Activated T-cell treated with anti-CD3 and anti-CD28 coated beads, Interleukin-2, amount 50 U/mL, for 48 hours (primary cell): Measurements from ENCODE around the gene MBOAT1.
A peak's percentile ranks its signal among the peaks of the same experiment; 100 is the strongest.

Experiments used
- DNase-seq, 2 experiments: peaks; one replicate each; pipeline ENCODE4 v3.0.0-alpha.2; 2020

MBOAT1 gene

DNA sequence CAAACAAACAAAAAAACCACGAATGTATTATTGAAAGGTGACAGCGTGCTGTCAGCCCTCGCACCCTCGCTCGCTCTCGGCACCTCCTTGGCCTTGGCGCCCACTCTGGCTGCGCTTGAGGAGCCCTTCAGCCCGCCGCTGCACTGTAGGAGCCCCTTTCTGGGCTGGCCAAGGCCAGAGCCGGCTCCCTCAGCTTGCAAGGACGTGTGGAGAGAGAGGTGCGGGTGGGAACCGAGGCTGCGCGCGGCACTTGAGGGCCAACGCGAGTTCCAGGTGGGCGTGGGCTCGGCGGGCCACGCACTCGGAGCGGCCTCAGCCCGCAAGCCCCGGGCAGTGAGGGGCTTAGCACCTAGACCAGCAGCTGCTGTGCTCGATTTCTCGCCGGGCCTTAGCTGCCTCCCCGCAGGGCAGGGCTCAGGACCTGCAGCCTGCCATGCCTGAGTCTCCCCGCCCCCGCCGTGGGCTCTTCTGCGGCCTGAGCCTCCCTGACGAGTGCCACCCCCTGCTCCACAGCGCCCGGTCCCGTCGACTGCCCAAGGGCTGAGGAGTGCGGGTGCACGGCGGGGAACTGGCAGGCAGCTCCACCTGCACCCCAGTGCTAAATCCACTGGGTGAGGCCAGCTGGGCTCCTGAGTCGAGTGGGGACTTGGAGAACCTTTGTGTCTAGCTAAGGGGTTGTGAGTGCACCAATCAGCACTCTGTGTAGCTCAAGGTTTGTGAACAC is 20.9 kb upstream of the MBOAT1 start:
- DNase-seq: no peak

DNA sequence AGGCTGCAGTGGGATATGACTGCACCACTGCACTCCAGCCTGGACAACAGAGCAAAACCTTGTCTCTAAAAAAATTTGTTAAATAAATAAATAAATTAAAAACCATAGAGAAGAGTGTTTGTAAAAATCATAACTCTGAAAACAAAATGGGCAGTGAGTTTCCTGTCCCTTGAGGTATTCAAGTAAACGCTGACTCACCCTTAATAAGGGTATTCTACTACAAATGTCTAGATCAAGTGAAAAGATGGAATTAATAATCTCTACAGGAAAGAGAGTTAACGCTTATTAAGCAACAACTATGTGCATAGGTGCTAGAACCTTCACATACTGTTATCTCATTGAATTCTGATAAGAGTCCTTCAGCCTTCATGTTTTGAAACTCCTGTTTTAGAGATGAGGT is 19.9 kb upstream of the MBOAT1 start:
- DNase-seq: no peak

DNA sequence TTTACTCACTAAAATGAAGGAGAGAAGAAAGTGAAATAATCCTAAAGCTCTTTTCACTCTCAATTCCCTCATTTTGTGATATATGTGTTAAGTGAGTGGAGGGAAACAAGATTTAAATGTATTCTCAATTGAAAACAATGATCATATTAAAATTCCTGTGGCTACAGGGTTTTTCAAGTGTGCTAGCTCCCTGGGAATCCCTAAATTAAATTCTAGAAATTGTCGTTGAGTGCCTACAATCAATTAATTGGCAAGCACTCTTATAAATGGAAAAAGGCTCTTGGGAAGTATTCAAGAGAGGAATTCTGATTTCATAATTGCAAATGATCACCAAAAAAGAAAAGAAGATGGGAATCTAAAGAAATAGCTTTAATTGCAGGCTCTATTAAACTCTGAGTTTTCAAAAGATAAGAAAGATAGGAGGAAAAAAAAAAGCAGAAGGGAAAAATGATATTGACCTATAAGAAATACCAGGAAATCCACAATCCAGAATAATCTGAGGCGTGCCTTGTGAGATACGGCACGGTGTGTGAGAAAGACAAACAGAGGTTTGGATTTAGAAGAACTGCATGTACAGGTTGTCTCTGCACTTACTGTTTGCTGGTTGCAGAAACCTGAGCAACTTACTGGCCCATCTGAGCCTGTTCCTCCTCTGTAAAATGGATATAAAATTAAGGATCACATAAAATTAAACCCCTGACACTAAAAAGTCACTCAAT is 18.3 kb upstream of the MBOAT1 start:
- DNase-seq: no peak

DNA sequence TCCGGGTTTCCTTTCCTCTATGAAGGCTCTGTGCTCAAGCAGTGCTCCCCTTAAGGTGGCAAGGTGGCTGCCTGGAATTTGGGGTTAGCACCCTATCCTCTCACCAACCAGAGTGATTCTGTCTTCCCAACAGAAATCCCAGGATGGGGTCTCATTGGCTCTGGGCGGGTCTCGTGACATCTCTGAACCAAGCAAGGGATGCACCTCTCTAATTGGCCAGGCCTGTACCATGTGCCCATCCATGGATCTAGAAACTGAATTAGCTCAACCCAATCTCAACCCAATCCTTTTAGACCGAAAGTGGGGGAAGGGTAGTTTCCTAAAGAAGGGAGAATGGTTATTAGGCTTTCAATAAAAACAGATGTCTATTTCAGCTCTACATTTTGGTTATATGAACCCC is 17.6 kb upstream of the MBOAT1 start:
- no peak for DNase-seq

DNA sequence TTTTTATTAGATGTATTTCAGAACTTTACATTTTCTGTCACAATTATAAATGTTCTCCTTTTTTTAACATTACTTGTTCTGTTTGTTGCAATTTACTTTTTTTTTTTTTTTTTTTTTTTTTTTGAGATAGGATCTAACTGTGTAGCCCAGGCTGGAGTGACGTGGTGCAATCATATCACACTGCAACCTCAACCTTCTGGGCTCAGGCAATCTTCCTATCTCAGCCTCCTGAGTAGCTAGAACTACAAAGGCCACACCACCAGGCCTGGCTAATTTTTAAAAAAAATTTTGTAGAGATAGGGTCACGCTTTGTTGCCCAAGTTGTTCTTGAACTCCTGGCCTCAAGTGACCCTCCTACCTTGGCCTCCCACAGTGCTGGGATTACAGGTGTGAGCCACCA is 15.1 kb upstream of the MBOAT1 start:
- DNase-seq: no peak

DNA sequence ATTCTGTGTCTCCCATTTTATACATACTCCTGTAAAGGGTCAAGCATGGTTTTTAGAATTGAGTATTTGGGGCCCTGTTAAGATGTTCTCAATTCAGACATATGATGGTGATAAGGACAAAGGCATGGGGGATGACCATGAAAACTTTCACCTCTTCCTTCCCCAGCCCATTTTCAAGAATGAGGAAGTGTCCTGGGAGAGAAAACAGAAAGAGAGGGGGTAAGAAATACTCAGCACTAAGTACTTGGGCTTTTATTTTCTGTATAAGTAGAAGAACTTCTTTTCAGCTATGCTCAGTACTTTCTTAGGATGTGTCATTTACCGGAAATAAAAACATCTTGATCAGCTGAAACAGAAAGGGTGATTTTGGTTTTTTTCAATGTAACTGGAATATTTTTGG is 10.9 kb upstream of the MBOAT1 start:
- DNase-seq: no peak

DNA sequence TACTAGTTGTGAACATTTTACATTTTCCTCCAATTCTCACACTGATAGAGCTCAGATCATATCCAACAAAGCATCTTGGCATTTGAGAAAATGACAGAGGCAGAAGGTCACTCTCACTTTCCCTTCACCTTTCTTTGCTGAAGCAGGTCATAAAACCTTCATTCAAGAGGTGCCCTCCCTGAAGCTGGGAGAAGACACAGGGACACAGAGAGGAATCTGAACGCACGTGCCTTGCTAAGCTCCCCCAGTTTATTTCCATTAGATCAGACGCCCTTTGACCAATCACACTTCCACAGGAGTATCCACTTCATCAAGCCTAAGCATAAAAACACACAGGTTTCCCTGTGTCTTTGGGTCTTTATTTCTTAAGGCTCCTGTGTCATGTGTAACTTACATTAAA is 9.2 kb upstream of the MBOAT1 start:
- no peak for DNase-seq

DNA sequence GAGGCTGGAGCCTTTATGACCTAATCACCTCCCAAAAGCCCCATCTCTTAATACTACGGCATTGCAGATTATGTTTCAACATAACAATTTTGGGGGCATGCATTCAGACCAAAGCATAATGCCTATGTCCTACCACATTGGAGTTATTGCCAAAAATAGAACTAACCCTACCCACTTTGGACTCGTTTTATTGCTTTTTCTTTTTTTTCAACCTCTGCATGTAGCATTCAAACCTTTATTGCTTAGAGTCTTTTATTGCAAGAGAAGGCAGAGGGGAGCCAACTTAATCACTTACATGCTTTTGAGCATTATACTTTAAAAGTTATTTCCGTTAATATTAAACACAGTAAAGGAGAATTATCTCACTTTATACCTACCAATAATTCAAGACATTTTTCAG is 8.1 kb upstream of the MBOAT1 start:
- no peak for DNase-seq

DNA sequence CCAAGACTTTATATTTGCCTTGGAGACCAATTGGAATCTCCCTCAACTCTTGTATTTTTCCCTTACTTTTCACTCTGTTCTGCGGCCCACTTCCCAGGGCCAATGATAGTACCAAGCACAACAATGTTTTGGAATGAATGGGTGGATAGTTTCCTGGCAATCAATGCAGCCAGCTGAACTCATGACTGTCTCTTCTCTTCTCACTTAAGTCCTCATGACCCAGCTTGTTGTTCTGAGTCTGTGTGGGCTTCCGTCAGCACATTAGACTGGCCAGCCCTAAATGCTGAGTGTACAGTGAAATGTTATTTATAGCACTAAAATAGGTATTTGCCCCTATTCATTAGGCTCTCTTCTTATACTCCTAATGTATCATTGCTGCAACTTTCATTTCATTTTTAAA is 5.6 kb upstream of the MBOAT1 start:
- DNase-seq: no peak

DNA sequence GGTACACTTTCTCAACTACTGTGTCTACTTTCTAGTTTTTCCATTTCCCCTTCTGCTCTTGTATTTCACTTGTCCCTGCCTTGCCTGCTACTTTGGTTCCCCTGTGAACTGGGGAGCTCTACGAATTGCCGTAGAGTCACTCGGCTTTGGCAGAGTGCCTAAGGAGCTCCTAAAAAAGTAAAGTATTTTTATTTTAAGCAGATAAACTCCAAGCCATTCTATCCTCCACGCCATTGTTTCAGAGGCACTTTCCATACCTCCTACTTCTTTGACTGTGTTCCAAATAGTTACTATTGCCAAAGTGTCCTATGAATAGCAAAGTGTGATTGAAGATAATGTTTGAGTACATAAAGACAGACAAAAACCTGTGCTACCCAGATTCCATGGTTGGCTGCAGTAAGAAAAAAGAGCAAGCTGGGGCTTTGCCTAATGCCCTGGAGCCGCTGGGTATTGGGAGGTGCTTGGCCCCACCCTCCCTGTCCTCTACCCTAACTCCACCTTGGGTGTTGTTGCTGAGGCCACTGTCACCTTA is 5.1 kb upstream of the MBOAT1 start:
- no peak for DNase-seq

DNA sequence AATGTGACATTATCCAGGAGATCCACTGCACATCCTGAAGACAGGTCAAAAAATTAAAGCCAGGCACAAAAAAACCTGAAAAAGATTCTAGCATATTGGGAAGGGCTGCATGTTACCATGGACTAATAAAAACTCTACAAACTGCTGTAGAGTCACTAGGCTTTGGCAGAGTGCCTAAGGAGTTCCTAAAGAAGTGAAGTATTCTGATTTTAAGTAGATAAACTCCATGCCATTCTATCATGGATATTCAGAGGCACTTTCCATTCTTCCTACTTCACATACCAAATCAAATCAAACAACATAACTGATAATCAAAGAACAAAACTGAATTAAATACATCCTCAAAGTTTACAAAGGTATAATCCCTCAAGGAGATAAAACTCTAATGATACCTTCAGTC is 3.0 kb upstream of the MBOAT1 start:
- no peak for DNase-seq

DNA sequence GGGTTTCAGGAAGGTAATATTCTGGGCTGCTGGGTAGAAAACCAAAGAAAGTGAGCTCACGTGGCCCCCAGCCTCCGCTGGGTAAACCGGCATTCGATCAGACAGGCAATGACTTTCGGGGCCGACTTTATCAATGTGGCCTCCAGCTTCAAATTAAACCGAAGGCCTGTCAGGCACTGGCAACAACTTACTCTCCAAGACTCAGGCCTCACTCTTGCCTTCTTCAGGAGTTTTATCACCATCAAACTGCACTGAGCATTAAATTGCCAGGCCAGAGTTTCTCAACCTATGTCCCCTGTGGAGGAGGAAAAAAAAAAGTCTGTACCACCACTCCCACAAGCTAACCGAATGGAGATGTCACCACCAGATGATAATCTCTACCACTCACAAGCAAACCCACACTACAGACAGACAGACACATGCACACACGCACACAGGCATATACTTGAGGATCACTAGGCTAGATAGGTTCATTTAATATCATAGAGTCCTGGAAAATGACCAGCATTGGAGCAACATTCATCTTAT is 1.1 kb upstream of the MBOAT1 start:
- peak in 1 of 2 experiments; percentile 35 for DNase-seq

DNA sequence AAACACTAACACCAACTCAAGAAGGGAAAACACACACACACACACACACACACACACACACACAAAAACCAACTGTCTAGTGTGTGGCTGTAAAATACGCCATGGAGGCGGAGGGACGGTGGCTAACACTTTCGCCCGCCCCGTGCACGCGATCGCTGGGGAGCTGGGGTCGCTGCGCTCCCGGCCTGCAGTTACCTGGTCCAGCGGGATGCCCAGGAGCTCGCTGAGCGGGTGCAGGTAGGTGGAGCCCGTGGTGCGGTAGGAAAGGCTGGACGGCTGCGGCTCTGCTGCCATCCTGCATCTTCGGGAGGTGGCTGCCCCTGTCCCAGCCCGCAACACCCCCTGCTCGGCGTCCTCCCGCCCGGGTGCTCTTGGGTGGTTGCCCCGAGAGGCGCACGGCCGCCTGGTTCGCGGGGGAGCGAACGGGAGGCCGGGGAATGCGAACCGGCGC is 303 bp downstream of the MBOAT1 start:
- no peak for DNase-seq

DNA sequence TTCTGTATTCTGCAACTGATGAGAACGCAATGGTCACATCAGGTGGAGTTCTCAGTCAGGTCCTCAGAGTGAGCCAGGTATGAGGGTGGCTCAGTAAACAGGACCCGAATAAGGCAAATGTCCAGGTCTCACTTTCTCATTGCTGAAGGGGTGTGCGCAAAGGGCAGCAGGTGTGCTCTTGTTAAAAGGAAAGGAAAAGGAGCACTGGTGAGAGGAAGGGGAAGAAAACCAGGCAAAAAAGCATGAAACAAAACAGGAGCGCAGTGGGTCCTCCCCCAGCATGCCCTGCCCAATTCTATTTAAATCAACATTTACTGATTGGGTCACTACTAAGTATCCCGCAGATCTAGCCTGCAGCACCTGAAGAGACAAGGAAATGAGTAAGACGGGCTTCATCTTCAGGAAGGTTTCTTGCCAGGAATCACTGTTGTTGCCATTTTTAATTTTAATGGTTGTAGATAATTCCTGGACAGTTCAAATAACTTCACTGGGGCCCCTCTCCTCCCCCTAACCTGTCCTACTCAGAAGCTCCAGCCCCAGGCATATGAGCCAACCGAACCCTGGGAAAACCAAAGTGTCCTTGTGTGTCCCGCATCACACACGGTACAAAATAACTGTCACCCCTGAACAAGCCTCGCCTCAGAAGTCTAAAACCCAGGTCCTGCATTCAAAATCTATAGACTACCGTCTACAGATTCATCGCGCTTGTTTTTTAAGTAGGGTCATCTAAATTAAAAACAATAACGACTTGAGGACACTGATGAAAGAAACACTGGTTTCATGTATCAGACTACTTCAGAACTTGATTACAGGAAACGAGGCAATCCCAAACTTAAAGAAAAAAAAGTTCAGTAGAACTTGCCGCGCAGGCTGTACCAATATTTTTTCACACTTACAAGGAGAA is 980 bp downstream of the MBOAT1 start:
- DNase-seq: no peak

DNA sequence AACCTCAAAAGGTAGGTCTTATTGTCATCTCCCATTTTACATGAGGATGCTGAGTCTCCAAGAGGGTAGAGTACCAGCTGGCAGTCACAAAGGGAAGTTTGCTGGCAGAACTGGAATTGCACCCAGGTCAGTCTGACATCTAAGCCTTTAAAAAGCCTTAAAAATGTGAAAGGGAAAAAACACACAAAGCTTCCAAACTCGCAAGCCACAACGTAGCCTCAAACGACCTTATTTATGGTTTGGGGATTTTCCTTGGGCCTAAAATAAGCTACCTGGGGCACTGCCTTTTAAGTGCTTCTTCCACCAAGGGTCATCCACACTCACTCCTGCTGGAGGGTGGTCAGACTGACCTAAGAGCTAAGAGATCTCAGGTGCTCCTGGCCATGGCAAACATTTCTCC is 2.1 kb downstream of the MBOAT1 start:
- DNase-seq: no peak

DNA sequence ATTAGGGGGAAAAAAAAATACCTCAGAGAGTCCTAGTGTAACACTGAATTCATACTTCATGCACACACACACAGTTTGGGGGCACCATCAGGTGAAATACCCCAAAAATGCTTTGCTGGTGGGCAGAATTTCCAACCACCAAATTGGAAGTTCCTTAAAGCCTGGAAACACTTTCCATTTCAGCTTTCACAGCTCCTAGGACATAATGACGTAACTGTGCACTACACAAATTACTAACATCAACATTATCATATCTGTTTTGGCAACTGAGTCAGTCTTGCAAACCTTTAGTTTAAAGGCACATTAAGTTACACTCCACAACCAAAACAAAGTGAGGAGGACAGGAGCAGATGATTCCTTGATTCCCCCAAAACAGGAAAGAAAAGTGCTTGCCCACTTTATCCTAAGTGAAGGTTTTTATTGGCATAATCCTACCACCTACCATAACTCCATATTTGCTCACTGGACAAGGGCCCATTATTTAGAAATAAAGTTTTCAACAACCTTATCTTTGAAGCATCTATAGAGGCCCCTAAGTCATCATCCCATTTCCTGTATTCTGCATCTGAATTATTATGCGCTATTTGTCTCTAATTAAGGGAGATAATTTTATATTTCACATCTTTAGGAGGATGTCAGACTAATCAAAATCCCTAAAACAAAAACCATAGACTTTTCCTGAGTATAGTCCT is 3.4 kb downstream of the MBOAT1 start:
- DNase-seq: no peak

DNA sequence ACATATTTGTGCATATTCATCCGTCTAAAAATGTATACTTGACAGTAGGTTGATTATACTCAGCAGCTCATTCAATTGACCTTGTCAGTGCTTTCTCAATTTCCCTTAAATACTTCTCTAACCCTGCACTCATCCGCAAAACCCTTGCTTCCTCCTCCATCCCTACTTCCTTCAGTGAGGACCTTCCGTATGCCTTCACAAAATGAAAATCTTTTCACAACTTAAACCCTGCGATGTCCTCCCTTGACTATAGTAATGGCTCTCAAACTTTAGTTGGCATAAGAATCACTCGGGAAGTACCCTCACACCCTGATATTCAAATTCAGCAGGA is 5.2 kb downstream of the MBOAT1 start:
- DNase-seq: no peak

DNA sequence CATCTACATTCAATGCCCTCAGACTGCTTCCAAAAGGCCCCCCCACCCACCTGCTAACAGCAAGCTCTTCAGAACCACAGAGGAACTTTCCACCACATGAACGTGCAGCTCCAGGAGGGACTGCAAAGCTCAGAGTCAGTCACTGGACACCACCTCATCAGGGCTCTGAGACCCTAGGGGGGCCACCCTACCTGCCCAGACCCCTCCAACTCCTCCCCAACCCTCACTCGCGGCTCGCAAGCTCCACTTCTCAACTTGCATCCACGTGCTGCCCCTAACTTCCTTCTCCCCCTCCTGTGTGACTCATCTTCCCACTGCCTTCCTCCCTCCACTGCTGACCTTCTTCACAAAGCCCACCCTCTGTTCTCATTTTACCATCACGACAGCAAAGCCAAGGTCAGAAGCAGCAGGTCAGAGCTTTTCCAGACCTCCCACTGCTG is 6.5 kb downstream of the MBOAT1 start:
- no peak for DNase-seq

DNA sequence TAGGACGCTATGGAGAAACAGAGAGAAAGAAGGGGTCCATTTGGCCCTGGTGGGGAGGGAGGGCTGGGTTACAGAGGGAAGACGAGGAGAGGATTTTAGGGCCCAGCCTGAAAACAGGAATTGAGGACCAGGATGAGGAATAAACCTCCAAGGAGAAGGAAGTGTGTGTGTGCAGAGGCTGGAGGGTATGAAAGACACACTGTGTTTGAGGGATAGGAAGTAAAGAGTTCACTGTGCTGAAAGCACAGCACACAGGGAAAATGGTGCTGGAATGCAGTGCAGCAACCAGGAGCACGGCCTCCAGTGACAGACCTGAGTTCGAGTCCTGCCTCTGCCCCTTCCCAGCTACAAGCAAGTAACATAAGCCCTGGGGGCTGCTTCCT is 7.8 kb downstream of the MBOAT1 start:
- DNase-seq: no peak

DNA sequence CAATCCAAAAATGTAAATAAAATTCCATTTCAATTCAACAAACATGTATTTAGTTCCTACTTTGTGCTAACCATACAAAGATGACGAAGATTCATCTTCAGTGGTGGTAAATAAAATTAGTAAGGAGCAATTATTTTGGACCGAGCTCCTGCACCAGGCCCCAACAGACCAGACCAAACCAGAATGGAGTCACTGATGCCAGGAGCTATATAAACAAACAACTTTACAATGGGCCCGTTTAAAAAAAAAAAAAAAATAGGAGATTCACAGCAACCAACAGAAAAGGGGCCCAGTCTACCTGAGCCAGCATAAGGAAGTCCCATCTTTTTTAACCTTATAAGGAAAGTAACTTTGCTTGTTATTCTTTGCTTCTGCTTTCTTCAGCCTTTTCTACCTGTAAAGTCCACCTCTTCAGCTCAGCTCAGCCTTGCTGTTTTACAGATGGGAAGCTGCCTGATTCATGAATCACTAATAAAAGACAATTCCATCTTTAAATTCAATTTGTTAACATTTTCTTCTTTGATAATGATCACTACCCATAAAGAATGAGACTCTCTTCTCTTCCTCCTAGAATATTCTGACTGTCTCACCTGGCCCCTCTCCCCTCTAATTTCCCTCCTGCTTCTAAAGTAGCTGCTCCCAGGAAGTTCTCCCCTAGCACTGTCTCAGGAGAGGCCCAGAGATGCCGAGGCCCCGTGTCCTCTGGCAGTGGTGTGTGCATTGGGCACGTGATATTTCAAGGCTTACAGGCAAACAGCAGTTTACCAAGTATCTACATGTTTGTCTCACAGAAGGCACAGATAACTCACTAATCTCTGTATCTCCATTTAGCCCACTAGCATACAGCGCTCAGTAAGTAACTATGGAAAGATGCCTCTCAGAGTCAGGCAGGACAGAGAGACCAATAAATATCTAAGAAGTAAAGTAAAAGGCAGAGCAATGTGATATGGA is 8.4 kb downstream of the MBOAT1 start:
- DNase-seq: no peak

DNA sequence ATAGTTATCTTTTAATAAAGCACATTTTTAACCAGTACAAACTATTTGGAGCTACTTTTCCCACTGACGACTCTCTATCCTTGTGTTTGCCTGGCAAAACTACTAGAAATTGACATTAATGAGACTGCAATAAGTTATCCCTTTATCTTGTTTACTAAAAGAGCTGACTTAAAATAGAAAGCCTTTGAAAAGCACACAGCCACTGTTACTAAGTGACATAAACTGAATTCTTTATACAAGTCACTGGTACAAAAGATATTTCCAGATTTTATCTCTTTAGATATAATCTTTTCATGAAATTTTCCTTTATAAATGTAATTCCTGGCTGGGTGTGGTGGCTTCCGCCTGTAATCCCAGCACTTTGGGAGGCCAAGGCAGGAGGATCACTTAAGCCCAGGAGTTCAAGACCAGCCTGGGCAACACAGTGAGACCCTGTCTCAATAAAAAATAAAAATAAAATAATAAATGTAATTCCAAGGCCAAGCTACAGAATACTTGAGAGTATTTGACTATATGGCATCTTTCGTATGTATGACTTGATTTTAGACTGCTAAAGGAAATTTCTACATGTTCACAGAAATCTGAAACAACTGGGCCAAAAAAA is 9.5 kb downstream of the MBOAT1 start:
- no peak for DNase-seq
